GM19351 (cell line): Measurements from ENCODE around the gene GPATCH2.

Source experiments
- ATAC-seq: cut with Tn5 transposase; IDR thresholded peaks from one replicate; pipeline ENCODE4 v1.9.1; 2021; ENCODE audit warnings: mild to moderate bottlenecking, moderate library complexity; ENCODE audit not compliant: unreplicated experiment

Gene GPATCH2

DNA sequence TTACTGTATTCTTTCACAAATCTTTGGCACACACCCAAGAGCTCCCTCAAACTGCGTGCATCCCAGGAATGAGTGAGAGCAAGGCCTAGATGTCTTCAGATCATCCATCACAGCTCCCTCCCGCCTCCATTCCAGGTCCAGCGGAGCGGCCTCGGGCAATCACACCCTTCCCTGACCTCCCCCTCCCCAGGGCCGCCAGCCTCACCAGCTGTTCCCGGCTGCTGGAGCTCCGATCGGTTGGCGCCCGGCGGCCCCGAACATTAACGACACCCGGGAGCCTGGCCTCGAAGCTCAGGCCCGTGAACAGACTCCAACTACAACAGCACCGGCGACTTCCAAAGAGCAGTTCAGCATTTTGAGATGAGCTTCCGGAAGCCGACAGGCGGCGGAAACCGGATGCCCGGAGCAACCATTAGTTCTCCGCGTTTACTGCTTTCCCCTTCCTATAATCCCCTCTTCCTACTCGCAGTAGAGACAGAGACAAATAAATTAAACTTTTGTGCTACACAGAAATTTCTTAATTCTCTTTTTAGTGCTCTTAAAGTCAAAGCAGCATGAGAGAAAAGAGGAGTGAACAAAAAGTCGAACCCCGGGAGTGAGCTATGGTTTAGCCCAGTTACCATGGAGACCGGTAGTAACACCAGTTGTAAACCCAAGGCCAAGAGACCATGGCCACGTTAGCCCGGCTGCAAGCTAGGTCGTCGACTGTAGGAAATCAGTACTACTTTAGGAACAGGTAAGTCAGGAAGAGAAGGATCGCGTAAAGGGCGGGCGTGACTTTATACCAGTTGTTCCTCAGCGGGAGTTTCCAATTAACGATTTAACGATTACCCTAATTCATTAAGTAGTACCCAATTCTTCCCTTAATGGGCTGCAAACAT is at the start of gene GPATCH2, which contains the start of gene SPATA17:
Gene GPATCH2 (minus strand): TSS at position 380 of the 881 bp plus-strand sequence. CDS start 119 bp downstream, at position 261.
Gene SPATA17 (plus strand): TSS at position 634 of the 881 bp plus-strand sequence. CDS start 35 bp downstream, at position 669.
- ATAC-seq: peak; percentile 96

DNA sequence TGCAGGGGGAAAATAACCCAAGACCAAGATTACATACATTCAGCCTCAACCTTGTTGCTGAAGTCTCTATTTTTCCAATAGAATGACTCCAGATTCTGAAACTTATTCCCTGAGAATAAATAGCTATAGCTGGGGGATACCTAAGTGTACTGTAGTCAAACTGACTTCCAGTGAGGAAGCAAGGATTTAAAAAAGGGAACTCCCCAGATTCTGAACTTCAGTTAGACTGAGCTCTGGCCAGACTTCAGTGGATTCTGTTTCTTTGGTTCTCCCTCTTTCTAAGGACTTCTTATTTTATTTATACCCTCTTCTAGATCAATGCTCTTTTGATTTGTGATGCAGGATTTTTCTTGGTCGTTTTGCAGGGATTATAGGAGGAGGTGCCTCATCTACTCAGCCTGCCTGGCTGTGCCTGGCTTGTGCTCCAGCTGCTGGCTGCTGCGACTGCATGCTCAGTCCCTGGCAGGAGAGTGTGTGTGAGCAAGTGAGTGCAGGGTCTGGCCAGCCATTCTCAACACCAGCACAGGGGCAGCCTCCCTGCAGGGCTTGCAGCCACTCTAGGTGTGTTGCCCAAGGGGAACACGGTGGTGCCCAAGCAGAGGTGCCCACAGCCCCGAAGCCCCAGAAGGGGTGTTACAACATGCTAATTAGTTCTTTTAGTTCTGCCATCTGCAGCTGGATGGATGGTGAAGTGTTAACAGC is 43.3 kb upstream of the GPATCH2 start:
- ATAC-seq: no peak

GRCh38 chr1:217673387-217673786 is 42.5 kb upstream of the GPATCH2 start:
- ATAC-seq: peak; percentile 73

GRCh38 chr1:217668351-217668940 is 37.6 kb upstream of the GPATCH2 start:
- ATAC-seq: no peak

GRCh38 chr1:217661407-217661806 is 30.5 kb upstream of the GPATCH2 start:
- no peak for ATAC-seq

GRCh38 chr1:217660353-217661062 is 29.6 kb upstream of the GPATCH2 start:
- peak; percentile 73 for ATAC-seq

GRCh38 chr1:217650674-217651073 is 19.8 kb upstream of the GPATCH2 start:
- no peak for ATAC-seq

DNA sequence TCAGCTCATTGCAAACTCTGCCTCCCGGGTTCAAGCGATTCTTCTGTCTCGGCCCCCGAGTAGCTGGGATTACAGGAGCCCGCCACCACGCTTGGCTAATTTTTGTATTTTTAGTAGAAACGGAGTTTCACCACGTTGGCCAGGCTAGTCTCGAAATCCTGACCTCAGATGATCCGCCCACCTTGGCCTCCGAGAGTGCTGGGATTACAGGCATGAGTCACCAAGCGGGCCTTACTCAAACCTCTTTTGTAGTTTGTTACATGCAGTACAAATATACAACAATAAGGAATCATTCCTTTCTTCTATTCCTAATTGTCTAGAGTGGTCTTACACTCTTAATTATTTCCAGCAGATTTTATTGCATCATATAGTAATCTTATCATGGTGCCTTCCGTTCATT is 16.9 kb upstream of the GPATCH2 start:
- ATAC-seq: no peak

DNA sequence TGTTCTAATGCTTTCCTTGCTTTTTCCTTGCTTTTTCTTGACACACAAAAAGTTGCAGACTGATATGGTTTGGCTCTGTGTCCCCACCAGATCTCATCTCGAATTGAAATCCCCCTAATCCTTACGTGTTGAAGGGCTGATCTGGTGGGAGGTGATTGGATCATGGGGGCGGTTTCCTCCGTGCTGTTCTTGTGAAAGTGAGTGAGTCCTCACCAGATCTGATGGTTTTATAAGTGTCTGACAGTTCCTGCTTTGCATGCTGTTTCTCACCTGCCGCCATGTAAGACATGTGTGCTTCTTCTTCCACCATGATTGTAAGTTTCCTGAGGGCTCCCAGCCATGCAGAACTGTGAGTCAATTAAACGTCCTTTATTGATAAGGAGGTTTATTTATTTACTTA is 11.6 kb upstream of the GPATCH2 start:
- no peak for ATAC-seq

GRCh38 chr1:217627431-217627830 is 3.5 kb downstream of the GPATCH2 start:
- ATAC-seq: no peak

- no peak for ATAC-seq
Observed at GRCh38 chr1:217626321-217626720, 4.6 kb downstream of the GPATCH2 start.

- peak; percentile 17 for ATAC-seq
Observed at GRCh38 chr1:217622042-217622441, 8.8 kb downstream of the GPATCH2 start.

DNA sequence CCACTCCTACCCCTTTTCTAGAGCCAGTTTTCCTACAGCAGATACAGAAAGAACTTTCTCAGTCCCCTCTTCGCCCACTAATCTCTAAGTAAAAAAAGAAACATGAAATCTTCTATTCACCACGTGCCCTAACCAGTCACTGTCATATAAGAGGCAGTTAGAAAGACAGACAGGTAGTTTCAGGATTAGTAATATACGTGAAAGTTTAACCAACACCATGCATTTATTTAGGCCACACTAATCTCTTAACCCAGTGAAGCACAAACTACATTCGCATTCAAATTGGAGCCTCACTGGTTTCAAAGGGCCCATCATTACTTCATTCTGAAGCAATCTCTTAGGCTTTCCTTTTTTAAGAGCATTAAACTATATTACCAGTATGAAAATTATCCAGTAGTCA is 10.1 kb downstream of the GPATCH2 start:
- peak; percentile 99 for ATAC-seq

DNA sequence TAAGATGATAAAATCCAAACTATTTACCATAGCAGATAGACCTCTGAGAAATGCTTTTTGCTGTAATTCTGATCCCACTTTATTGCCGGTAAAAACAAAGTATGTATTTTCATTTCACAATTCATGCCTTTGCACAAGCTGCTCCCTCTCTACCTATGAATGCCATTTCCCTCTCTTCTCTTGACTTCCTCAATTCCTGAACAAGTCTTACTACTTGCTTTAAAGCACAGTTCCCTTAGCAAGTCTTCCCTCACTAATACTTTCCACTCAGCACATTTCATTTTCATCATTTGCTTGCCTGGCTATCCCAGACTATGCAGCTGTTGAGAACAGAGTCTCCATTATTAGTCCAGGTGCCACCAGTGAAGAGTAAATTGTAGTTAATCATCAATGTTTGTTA is 13.8 kb downstream of the GPATCH2 start:
- no peak for ATAC-seq

DNA sequence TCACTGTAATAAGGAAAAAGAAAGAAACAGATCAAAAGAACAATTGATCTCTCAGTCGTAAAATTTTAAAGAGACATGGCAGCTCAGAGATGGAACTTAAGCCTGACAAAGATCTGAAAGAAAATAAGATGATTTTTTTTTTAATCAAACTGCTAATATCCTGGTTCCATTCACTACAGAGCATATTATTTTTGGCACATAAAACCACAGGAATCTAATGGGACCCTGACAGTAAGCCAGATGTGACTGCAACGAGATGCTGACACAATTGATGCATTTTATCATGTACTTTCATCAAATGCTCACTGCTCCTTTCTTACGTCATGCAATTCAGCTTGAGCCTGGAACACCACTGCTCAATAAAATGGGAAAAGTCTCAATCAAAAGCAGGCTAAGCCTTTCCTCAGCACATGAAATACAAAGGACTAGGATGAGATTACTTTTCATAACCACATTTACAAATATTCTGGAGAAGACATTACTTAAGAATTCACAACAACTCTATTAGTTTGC is 16.6 kb downstream of the GPATCH2 start:
- no peak for ATAC-seq

DNA sequence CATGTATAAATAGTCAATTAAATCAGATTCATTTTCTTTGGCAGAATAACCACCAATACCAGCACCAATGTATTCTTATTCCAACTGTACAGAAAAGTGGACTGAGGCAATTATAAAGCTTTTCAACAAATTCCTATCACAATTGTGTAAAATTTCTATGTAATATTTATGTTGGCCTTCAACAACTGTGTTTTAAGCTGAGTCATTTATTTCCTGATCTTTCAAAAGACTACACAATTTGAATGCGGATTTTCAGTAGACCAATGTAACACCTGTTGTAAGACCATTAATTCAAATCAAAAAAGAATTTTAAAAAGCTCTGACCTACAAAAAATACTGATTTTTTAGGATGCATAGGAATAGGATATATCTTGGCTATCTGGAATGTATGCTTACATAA is 25.5 kb downstream of the GPATCH2 start:
- ATAC-seq: no peak

GRCh38 chr1:217602380-217602779 is 28.5 kb downstream of the GPATCH2 start:
- ATAC-seq: no peak

GRCh38 chr1:217599154-217599553 is 31.7 kb downstream of the GPATCH2 start:
- no peak for ATAC-seq

DNA sequence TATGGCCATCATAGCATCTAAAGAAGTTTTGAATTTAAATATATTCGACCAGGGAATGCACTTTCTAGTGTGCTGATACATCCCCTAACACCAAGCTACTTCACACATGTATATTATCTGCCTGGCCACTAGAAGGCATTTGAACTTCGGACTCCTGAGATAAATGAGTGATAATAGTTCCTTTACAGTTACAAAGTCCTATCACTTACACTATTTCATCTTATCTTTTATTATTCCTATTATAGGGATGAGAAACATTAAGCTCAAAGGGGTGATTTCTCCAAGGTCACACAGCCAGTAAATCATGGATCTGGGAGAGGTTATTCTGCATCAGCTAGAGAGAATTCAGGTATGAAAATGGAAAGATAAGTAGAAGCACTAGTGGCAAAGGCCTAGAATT is 40.3 kb downstream of the GPATCH2 start:
- no peak for ATAC-seq

DNA sequence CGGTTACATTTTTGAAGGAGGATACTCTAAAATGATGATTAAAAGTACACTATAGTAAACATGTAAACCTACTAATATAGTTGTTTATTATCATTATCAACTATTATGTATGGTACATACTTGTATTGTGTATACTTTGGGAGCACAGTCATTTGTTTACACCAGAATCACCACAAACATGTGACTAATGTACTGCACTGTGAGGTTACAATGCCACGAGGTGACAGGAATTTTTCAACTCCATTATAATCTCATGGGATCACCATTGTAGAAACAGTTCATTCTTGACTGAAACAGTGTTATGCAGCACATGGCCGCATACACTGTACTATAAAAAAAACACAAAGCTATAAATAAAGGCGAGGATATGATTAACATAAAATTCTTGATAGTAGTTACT is 44.3 kb downstream of the GPATCH2 start:
- no peak for ATAC-seq

DNA sequence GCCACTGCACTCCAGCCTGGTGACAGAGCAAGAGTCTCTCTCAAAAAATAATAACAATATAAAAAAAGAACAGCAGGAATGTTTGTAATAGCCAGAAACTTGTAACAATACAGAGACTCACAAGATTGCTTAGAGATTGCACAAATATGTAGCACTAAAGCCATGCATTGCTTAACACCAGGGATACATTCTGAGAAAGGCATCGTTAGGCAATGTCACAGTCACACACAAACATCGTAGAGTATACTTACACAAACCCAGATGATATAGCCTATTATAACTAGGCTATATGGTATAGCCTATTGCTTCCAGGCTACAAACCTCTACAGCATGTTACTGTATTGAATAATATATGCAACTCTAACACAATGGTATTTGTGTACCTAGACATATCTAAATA is 45.3 kb downstream of the GPATCH2 start:
- no peak for ATAC-seq
